ENCODE results near the gene ZNF770.
"Not testable (repeated sequence)": the region's sequence is repeated elsewhere in the genome, so short reads cannot be mapped to it uniquely, and the experiment has no call there.

ZNF770 gene

GRCh38 chr15:34951993-34952392, 36.1 kb downstream of the ZNF770 start:
- Histone ChIP-seq H3K9me3 (replicated peaks; ENCODE audit: insufficient read depth, low read length) (no peaks in the 10 kb centered on the region), H4K20me1 (ENCODE audit: insufficient read depth, low read length) (no peaks in the 10 kb centered on the region), H3K9me2 (replicated peaks; ENCODE audit: insufficient read depth, low read length) (no peaks in the 10 kb centered on the region), H3K27ac (ENCODE audit: low read length) (no peak overlapping the region), H3K79me2 (ENCODE audit: low read length) (peaks cover 34% of the 10 kb centered on the region), H3F3A (ENCODE audit: insufficient read depth, low read length) (peaks cover 14% of the 10 kb centered on the region), H2AFZ (ENCODE audit: low read length) (no peak overlapping the region), H3K9ac (ENCODE audit: low read length) (no peak overlapping the region), H3K4me3 (ENCODE audit: low read length) (no peak overlapping the region), H3K4me1 (ENCODE audit: low read length) (peaks cover 18% of the 10 kb centered on the region), H3K27me3 (replicated peaks; ENCODE audit: insufficient read depth, low read length) (no peaks in the 10 kb centered on the region), H3K4me2 (ENCODE audit: low read depth, low read length) (no peak overlapping the region), H3K36me3 (replicated peaks; ENCODE audit: insufficient read depth, low read length) (peaks cover 3% of the 10 kb centered on the region; the same call in 1 of the 2 replicates)
- TF ChIP-seq EZH2phosphoT487 (IDR thresholded peaks at IDR 0.05; ENCODE audit: low read length) = no peak
- no peak for TF ChIP-seq EZH2 (optimal IDR thresholded peaks at IDR 0.05; ENCODE audit: low read depth, low read length)
- TF ChIP-seq CTCF (IDR thresholded peaks at IDR 0.05; ENCODE audit: low read length) = no peak
- DNase-seq = no peak

GRCh38 chr15:34944936-34945335, 43.2 kb downstream of the ZNF770 start:
- TF ChIP-seq EZH2 (optimal IDR thresholded peaks at IDR 0.05; ENCODE audit: low read depth, low read length) (no peak), EZH2phosphoT487 (IDR thresholded peaks at IDR 0.05; ENCODE audit: low read length) (no peak), CTCF (IDR thresholded peaks at IDR 0.05; ENCODE audit: low read length) (no peak)
- Histone ChIP-seq H3K9me2 (replicated peaks; ENCODE audit: insufficient read depth, low read length) (no peaks in the 10 kb centered on the region), H3F3A (ENCODE audit: insufficient read depth, low read length) (0 out of 2 replicates have a peak, but pooled peaks cover 5% of the 10 kb centered on the region), H3K9ac (ENCODE audit: low read length) (no peak overlapping the region), H4K20me1 (ENCODE audit: insufficient read depth, low read length) (no peaks in the 10 kb centered on the region), H3K4me3 (ENCODE audit: low read length) (no peak overlapping the region), H3K9me3 (replicated peaks; ENCODE audit: insufficient read depth, low read length) (no peaks in the 10 kb centered on the region), H3K27me3 (replicated peaks; ENCODE audit: insufficient read depth, low read length) (no peaks in the 10 kb centered on the region), H3K4me2 (ENCODE audit: low read depth, low read length) (no peak overlapping the region), H3K27ac (ENCODE audit: low read length) (no peak overlapping the region), H3K36me3 (replicated peaks; ENCODE audit: insufficient read depth, low read length) (peaks cover 11% of the 10 kb centered on the region; the same call in 1 of the 2 replicates), H3K79me2 (ENCODE audit: low read length) (no peaks in the 10 kb centered on the region; the same call in 1 of the 2 replicates), H3K4me1 (ENCODE audit: low read length) (no peaks in the 10 kb centered on the region), H2AFZ (ENCODE audit: low read length) (no peak overlapping the region)
- no peak for DNase-seq

GRCh38 chr15:34943711-34944110, 44.4 kb downstream of the ZNF770 start:
- Histone ChIP-seq H4K20me1 (ENCODE audit: insufficient read depth, low read length) (no peaks in the 10 kb centered on the region), H3F3A (ENCODE audit: insufficient read depth, low read length) (0 out of 2 replicates have a peak, but pooled peaks cover 5% of the 10 kb centered on the region), H3K36me3 (replicated peaks; ENCODE audit: insufficient read depth, low read length) (peaks cover 15% of the 10 kb centered on the region; the same call in 1 of the 2 replicates), H3K27ac (ENCODE audit: low read length) (no peak overlapping the region), H3K27me3 (replicated peaks; ENCODE audit: insufficient read depth, low read length) (no peaks in the 10 kb centered on the region), H3K79me2 (ENCODE audit: low read length) (no peaks in the 10 kb centered on the region; the same call in 1 of the 2 replicates), H3K9ac (ENCODE audit: low read length) (no peak overlapping the region), H3K4me2 (ENCODE audit: low read depth, low read length) (no peak overlapping the region), H3K4me1 (ENCODE audit: low read length) (no peaks in the 10 kb centered on the region), H2AFZ (ENCODE audit: low read length) (no peak overlapping the region), H3K4me3 (ENCODE audit: low read length) (no peak overlapping the region), H3K9me2 (replicated peaks; ENCODE audit: insufficient read depth, low read length) (no peaks in the 10 kb centered on the region), H3K9me3 (replicated peaks; ENCODE audit: insufficient read depth, low read length) (no peaks in the 10 kb centered on the region)
- DNase-seq = no peak
- TF ChIP-seq CTCF (IDR thresholded peaks at IDR 0.05; ENCODE audit: low read length) (no peak), EZH2phosphoT487 (IDR thresholded peaks at IDR 0.05; ENCODE audit: low read length) (no peak), EZH2 (optimal IDR thresholded peaks at IDR 0.05; ENCODE audit: low read depth, low read length) (no peak)

- H3K79me2 ChIP-seq (ENCODE audit: low read length); H3K27me3 ChIP-seq (replicated peaks; ENCODE audit: insufficient read depth, low read length); H3K9ac ChIP-seq (ENCODE audit: low read length); H3K9me2 ChIP-seq (replicated peaks; ENCODE audit: insufficient read depth, low read length); DNase-seq; H3K9me3 ChIP-seq (replicated peaks; ENCODE audit: insufficient read depth, low read length); H3F3A ChIP-seq (ENCODE audit: insufficient read depth, low read length); H3K4me2 ChIP-seq (ENCODE audit: low read depth, low read length); H3K4me3 ChIP-seq (ENCODE audit: low read length); H3K4me1 ChIP-seq (ENCODE audit: low read length); H3K27ac ChIP-seq (ENCODE audit: low read length); H4K20me1 ChIP-seq (ENCODE audit: insufficient read depth, low read length); H2AFZ ChIP-seq (ENCODE audit: low read length): not testable (repeated sequence)
- peaks cover 15% of the 10 kb centered on the region; the same call in 1 of the 2 replicates for H3K36me3 ChIP-seq (replicated peaks; ENCODE audit: insufficient read depth, low read length)
Measured at GRCh38 chr15:34943264-34943663, 44.8 kb downstream of the ZNF770 start.
